KOPT-K1 (cell line): ENCODE data around the gene RGMA.
"Not testable (repeated sequence)": the region's sequence is repeated elsewhere in the genome, so short reads cannot be mapped to it uniquely, and the experiment has no call there.

Source experiments
- H3K27ac ChIP-seq: fragments of 200-600 bp; sonication (generic); 2 replicates; pipeline ENCODE4 v1.5.1; 2016; ENCODE audit warnings: antibody characterized with exemption, mild to moderate bottlenecking, low read depth, low read length; ENCODE audit not compliant: poor library complexity, severe bottlenecking
- H3K36me3 ChIP-seq: fragments of 200-600 bp; sonication (generic); 2 replicates; pipeline ENCODE4 v1.5.1; 2017; ENCODE audit warnings: antibody characterized with exemption, mild to moderate bottlenecking, low read length, moderate library complexity; ENCODE audit not compliant: insufficient read depth
- H3K9me3 ChIP-seq: fragments of 200-600 bp; sonication (generic); 2 replicates; pipeline ENCODE4 v1.5.1; 2017; ENCODE audit warnings: antibody characterized with exemption, low read length, mild to moderate bottlenecking; ENCODE audit not compliant: insufficient read depth, poor library complexity, severe bottlenecking

The RGMA gene

GRCh38 chr15:93040288-93041158 lies 48.5 kb downstream of the RGMA start:
- Histone ChIP-seq H3K36me3 (no peaks in the 10 kb centered on the region), H3K9me3 (no peaks in the 10 kb centered on the region), H3K27ac (no peak overlapping the region)

- not testable (repeated sequence) for H3K27ac ChIP-seq, H3K9me3 ChIP-seq
Observed at GRCh38 chr15:93039562-93040287, 49.3 kb downstream of the RGMA start.

GRCh38 chr15:93037820-93038705 lies 50.9 kb downstream of the RGMA start:
- Histone ChIP-seq H3K36me3 (no peaks in the 10 kb centered on the region), H3K9me3 (no peaks in the 10 kb centered on the region), H3K27ac (no peak overlapping the region)

More at GRCh38 chr15:93039562-93040287, 49.3 kb downstream of the RGMA start:
- not testable (repeated sequence) for H3K36me3 ChIP-seq

GRCh38 chr15:93036951-93037819 lies 51.8 kb downstream of the RGMA start:
- Histone ChIP-seq H3K9me3 (no peaks in the 10 kb centered on the region), H3K27ac (no peak overlapping the region)

GRCh38 chr15:93035953-93036810 lies 52.8 kb downstream of the RGMA start:
- H3K27ac ChIP-seq = no peak overlapping the region

More at GRCh38 chr15:93036951-93037819, 51.8 kb downstream of the RGMA start:
- no peaks in the 10 kb centered on the region for H3K36me3 ChIP-seq

GRCh38 chr15:93035092-93035915 lies 53.7 kb downstream of the RGMA start:
- no peak overlapping the region for H3K27ac ChIP-seq
- no peaks in the 10 kb centered on the region for H3K9me3 ChIP-seq
- H3K36me3 ChIP-seq = no peaks in the 10 kb centered on the region

More at GRCh38 chr15:93035953-93036810, 52.8 kb downstream of the RGMA start:
- Histone ChIP-seq H3K36me3 (no peaks in the 10 kb centered on the region), H3K9me3 (no peaks in the 10 kb centered on the region)

GRCh38 chr15:93034512-93034911 lies 54.5 kb downstream of the RGMA start:
- no peak overlapping the region for H3K27ac ChIP-seq
- no peaks in the 10 kb centered on the region for H3K9me3 ChIP-seq
- H3K36me3 ChIP-seq = no peaks in the 10 kb centered on the region

GRCh38 chr15:93033434-93034045 lies 55.5 kb downstream of the RGMA start:
- Histone ChIP-seq H3K27ac (no peak overlapping the region), H3K36me3 (no peaks in the 10 kb centered on the region), H3K9me3 (no peaks in the 10 kb centered on the region)

- H3K9me3 ChIP-seq, H3K27ac ChIP-seq, H3K36me3 ChIP-seq: not testable (repeated sequence)
Observed at GRCh38 chr15:93032515-93033206, 56.4 kb downstream of the RGMA start.

- not testable (repeated sequence) for H3K9me3 ChIP-seq, H3K27ac ChIP-seq, H3K36me3 ChIP-seq
Observed at GRCh38 chr15:93031557-93032384, 57.2 kb downstream of the RGMA start.

- Histone ChIP-seq H3K9me3 (no peaks in the 10 kb centered on the region), H3K36me3 (peaks cover 17% of the 10 kb centered on the region), H3K27ac (no peak overlapping the region)
Observed at GRCh38 chr15:93031103-93031464, 57.9 kb downstream of the RGMA start.
